IgD-negative memory B cell (primary cell): Measurements from ENCODE around the gene IL6. TPM values are rescaled to one million over a fixed set of nuclear protein-coding genes. Genes with fewer than 3 reads are reported as not detected.
"Not testable (repeated sequence)": the region's sequence is repeated elsewhere in the genome, so short reads cannot be mapped to it uniquely, and the experiment has no call there.

Experiments used
- H3K27ac Mint-ChIP-seq, 3 donors: one replicate each; pipeline ENCODE4 v1.8.0; 2020 to 2022; ENCODE audit warnings: mild to moderate bottlenecking in 3 of 3, mixed read lengths in 3 of 3, moderate library complexity in 1 of 3
- H3K27me3 Mint-ChIP-seq: one replicate; pipeline ENCODE4 v1.8.0; 2021; ENCODE audit warnings: mixed read lengths
- H3K36me3 Mint-ChIP-seq: one replicate; pipeline ENCODE4 v1.8.0; 2020; ENCODE audit warnings: mild to moderate bottlenecking, mixed read lengths
- H3K4me1 Mint-ChIP-seq, 3 donors: one replicate each; pipeline ENCODE4 v1.8.0; 2020 to 2022; ENCODE audit warnings: mixed read lengths in 3 of 3, mild to moderate bottlenecking in 1 of 3
- H3K4me3 Mint-ChIP-seq, 4 donors: one replicate each; pipeline ENCODE4 v1.8.0; 2020 to 2022; ENCODE audit warnings: mild to moderate bottlenecking in 4 of 4, mixed read lengths in 4 of 4, moderate library complexity in 3 of 4
- H3K9me3 Mint-ChIP-seq, 3 donors: one replicate each; pipeline ENCODE4 v1.8.0; 2020 to 2021; ENCODE audit warnings: mixed read lengths in 3 of 3, mild to moderate bottlenecking in 1 of 3
- polyA plus RNA-seq: library from polyadenylated mRNA; unstranded; fragments of 300-500 nt; fragmentation: Illumina TruSeq; gene quantifications from one replicate; pipeline ENCODE4 v1.2.3, GENCODE V29; 2021

The IL6 gene
- polyA plus RNA-seq, 1 donor from 2014 or later = 3.8 TPM

- no peaks in the 10 kb centered on the region for H3K36me3 Mint-ChIP-seq
- H3K27ac Mint-ChIP-seq = peak overlapping the region; percentile 58 to 85 (median 80)
- peaks cover 46 to 56% (median 50%) of the 10 kb centered on the region in 3 donors for H3K4me1 Mint-ChIP-seq
- peak overlapping the region in 3 of 4 donors; percentile 11 to 84 (median 55) for H3K4me3 Mint-ChIP-seq
- H3K9me3 Mint-ChIP-seq = no peaks in the 10 kb centered on the region
- peaks cover 2% of the 10 kb centered on the region for H3K27me3 Mint-ChIP-seq
Measured at GRCh38 chr7:22697322-22697859, 29.6 kb upstream of the IL6 start.

DNA sequence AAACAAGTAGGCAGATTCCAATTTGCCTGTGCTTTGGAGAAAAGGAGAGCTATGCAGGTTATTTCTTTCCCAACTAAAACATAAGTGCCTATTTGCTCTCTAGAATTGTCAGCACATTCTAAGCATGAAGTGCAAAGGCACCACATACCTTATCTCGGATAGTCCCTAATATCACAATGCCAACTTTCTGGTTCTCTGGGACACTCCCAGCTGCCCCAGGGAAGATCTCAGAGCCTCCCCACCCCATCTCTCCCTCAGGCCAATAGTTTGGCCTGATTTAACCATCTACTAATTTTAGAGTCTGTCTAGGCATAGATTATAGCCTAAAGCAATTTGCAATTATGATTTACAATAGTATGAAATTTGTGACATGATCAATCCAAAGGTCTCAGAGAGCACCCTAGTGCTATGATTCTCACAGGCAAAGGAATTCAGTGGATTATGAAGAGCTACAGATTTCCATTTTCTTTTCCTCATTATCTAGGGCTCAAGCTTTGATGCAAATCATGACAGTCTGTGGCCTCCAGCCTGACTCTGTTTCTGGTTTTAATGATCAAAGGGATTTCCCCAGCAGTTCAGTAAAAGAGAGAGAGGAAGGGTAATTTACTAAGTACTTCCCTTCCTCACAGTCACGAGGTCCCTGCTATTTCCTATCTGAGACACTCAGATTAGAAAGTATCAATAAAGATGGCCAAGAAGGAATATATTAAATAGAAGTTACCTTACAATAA lies 29.0 kb upstream of the IL6 start:
- no peaks in the 10 kb centered on the region for H3K9me3 Mint-ChIP-seq
- peak overlapping the region; percentile 80 to 86 (median 85) for H3K27ac Mint-ChIP-seq
- H3K27me3 Mint-ChIP-seq = peaks cover 2% of the 10 kb centered on the region
- H3K4me1 Mint-ChIP-seq = peaks cover 52 to 63% (median 57%) of the 10 kb centered on the region in 3 donors
- H3K4me3 Mint-ChIP-seq = peak overlapping the region; percentile 6 to 76 (median 42)
- no peaks in the 10 kb centered on the region for H3K36me3 Mint-ChIP-seq

DNA sequence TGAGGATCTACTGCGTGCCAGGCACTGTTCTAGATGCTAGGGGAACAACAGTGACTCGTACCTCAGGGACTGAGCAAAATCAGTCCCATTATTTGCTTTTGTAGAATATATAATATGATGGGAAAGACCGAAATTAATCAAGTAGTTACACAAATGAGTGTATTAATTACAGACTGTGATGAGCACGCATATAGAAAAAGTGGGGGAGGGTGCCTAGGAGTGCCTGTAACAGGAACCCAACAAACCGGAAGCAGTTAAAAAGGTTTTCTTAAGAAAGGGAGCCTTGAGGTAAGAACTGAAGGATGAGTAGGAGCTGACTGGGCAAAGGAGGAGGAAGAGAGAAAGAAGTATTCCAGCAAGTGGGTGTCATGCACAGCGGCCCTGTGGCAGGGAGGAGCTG lies 28.2 kb upstream of the IL6 start:
- Mint-ChIP-seq H3K27ac (peak overlapping the region; percentile 80 to 86 (median 85)), H3K4me3 (peak overlapping the region in 3 of 4 donors; percentile 42 to 76 (median 66)), H3K27me3 (peaks cover 2% of the 10 kb centered on the region), H3K36me3 (no peaks in the 10 kb centered on the region), H3K9me3 (no peaks in the 10 kb centered on the region), H3K4me1 (peaks cover 48 to 63% (median 55%) of the 10 kb centered on the region in 3 donors)

DNA sequence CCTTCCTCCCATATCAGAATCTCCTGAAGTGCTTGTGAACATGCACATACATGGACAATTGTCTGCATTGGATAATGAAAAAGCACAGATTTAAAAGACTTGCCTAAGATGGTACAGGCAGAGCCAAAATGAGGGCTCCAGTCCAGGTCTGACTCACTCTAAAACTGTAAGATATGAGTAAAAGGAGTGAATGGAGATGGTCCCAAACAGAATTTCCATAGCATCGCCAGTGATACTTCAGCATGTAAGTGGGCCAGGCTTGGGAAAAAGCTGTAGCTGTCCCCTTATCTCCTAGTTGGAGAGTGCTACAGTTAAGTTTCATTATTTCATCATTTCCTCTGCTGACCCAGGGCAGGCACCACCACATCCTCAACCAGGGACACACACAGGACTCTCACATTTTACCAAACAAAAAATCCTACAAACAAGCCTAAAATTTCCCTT lies 26.4 kb upstream of the IL6 start:
- Mint-ChIP-seq H3K4me3 (no peak overlapping the region), H3K36me3 (no peaks in the 10 kb centered on the region), H3K9me3 (no peaks in the 10 kb centered on the region), H3K4me1 (peaks cover 35 to 48% (median 39%) of the 10 kb centered on the region in 3 donors), H3K27ac (peak overlapping the region in 1 of 3 donors; percentile 33), H3K27me3 (no peaks in the 10 kb centered on the region)

DNA sequence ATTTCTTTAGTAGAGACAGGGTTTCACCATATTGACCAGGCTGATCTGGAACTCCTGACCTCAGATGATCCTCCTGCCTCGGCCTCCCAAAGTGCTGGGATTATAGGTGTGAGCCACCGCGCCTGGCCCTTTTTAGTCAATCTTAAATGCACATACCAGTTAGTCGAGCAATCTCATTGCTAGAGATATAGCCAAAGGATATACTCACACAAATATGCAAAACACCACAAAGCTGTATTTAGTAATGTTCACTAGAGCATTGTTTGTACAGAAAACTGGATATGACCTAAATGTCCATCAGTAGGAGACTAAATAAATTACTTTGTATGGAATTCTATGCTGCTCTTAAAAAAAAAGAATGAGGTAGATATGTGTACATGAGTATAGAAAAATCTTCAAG lies 24.5 kb upstream of the IL6 start:
- no peaks in the 10 kb centered on the region for H3K27me3 Mint-ChIP-seq
- peaks cover 23 to 33% (median 28%) of the 10 kb centered on the region in 3 donors for H3K4me1 Mint-ChIP-seq
- no peaks in the 10 kb centered on the region for H3K9me3 Mint-ChIP-seq
- no peaks in the 10 kb centered on the region for H3K36me3 Mint-ChIP-seq
- no peak overlapping the region for H3K4me3 Mint-ChIP-seq
- peak overlapping the region in 1 of 3 donors; percentile 13 for H3K27ac Mint-ChIP-seq

GRCh38 chr7:22703107-22703855 lies 23.7 kb upstream of the IL6 start:
- peak overlapping the region in 2 of 3 donors; percentile 13 to 61 for H3K27ac Mint-ChIP-seq
- peaks cover 16 to 26% (median 22%) of the 10 kb centered on the region in 3 donors for H3K4me1 Mint-ChIP-seq
- H3K9me3 Mint-ChIP-seq, H3K27me3 Mint-ChIP-seq, H3K36me3 Mint-ChIP-seq, H3K4me3 Mint-ChIP-seq: not testable (repeated sequence)

GRCh38 chr7:22703978-22704610 lies 22.9 kb upstream of the IL6 start:
- H3K4me3 Mint-ChIP-seq, H3K27ac Mint-ChIP-seq, H3K36me3 Mint-ChIP-seq, H3K27me3 Mint-ChIP-seq, H3K9me3 Mint-ChIP-seq: not testable (repeated sequence)
- H3K4me1 Mint-ChIP-seq = peaks cover 8 to 18% (median 14%) of the 10 kb centered on the region in 3 donors

- not testable (repeated sequence) for H3K27me3 Mint-ChIP-seq, H3K36me3 Mint-ChIP-seq, H3K9me3 Mint-ChIP-seq, H3K27ac Mint-ChIP-seq, H3K4me3 Mint-ChIP-seq
- peaks cover 8 to 23% (median 17%) of the 10 kb centered on the region in 3 donors for H3K4me1 Mint-ChIP-seq
Measured at GRCh38 chr7:22704722-22705121, 22.3 kb upstream of the IL6 start.

GRCh38 chr7:22705874-22706273 lies 21.1 kb upstream of the IL6 start:
- not testable (repeated sequence) for H3K36me3 Mint-ChIP-seq, H3K27me3 Mint-ChIP-seq, H3K9me3 Mint-ChIP-seq, H3K4me3 Mint-ChIP-seq, H3K27ac Mint-ChIP-seq
- H3K4me1 Mint-ChIP-seq = peaks cover 8 to 25% (median 17%) of the 10 kb centered on the region in 3 donors

GRCh38 chr7:22707026-22707691 lies 19.8 kb upstream of the IL6 start:
- H3K4me3 Mint-ChIP-seq, H3K27ac Mint-ChIP-seq, H3K27me3 Mint-ChIP-seq, H3K9me3 Mint-ChIP-seq, H3K36me3 Mint-ChIP-seq: not testable (repeated sequence)
- H3K4me1 Mint-ChIP-seq = peaks cover 8 to 24% (median 22%) of the 10 kb centered on the region in 3 donors

- peaks cover 7 to 25% (median 22%) of the 10 kb centered on the region in 3 donors for H3K4me1 Mint-ChIP-seq
- H3K4me3 Mint-ChIP-seq, H3K36me3 Mint-ChIP-seq, H3K9me3 Mint-ChIP-seq, H3K27me3 Mint-ChIP-seq, H3K27ac Mint-ChIP-seq: not testable (repeated sequence)
Measured at GRCh38 chr7:22708214-22708613, 18.8 kb upstream of the IL6 start.

DNA sequence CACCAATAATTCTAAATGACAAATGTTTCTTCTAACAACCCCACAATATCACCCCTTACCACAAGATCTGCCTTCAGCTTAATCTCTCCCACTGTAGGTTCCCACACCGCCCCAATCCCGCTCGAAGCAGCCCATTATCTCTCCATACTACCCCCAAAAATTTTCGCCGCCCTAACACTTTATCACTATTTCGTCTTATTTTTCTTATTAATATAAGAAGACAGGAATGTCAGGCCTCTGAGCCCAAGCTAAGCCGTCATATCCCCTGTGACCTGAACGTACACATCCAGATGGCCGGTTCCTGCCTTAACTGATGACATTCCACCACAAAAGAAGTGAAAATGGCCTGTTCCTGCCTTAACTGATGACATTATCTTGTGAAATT lies 18.3 kb upstream of the IL6 start:
- not testable (repeated sequence) for H3K27ac Mint-ChIP-seq, H3K36me3 Mint-ChIP-seq, H3K4me3 Mint-ChIP-seq, H3K9me3 Mint-ChIP-seq, H3K27me3 Mint-ChIP-seq
- peaks cover 8 to 28% (median 23%) of the 10 kb centered on the region in 3 donors for H3K4me1 Mint-ChIP-seq

- H3K9me3 Mint-ChIP-seq, H3K27me3 Mint-ChIP-seq, H3K36me3 Mint-ChIP-seq: not testable (repeated sequence)
- Mint-ChIP-seq H3K27ac (peak overlapping the region; percentile 32 to 91 (median 43)), H3K4me1 (peaks cover 8 to 28% (median 23%) of the 10 kb centered on the region in 3 donors), H3K4me3 (peak overlapping the region in 3 of 4 donors; percentile 6 to 63 (median 7))
Measured at GRCh38 chr7:22709062-22709829, 17.8 kb upstream of the IL6 start.

DNA sequence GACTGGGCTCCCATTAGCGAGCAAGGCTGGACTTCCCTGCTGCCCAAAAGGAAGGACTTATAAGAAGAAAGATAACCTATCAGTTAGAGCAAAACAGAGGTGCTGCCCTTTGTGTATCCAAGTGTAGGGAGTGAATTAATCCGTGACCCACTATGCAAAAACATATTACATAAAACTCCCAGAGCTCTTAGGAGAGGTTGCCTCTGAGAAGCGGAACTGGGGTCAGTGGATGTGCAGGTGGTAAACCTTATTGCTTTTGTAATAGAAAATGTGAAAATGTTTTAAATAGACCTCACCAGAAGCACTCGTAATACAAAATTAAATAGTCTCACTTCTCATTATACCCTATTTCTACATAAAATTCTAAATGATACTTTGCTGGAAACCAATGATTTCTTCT lies 17.1 kb upstream of the IL6 start:
- no peaks in the 10 kb centered on the region for H3K9me3 Mint-ChIP-seq
- peaks cover 8 to 28% (median 23%) of the 10 kb centered on the region in 3 donors for H3K4me1 Mint-ChIP-seq
- peak overlapping the region; percentile 32 to 91 (median 43) for H3K27ac Mint-ChIP-seq
- no peaks in the 10 kb centered on the region for H3K36me3 Mint-ChIP-seq
- peak overlapping the region in 3 of 4 donors; percentile 6 to 63 (median 7) for H3K4me3 Mint-ChIP-seq
- no peaks in the 10 kb centered on the region for H3K27me3 Mint-ChIP-seq
